ENCODE results near the gene XPO1.
"Not testable (repeated sequence)": the region's sequence is repeated elsewhere in the genome, so short reads cannot be mapped to it uniquely, and the experiment has no call there.

The XPO1 gene

DNA sequence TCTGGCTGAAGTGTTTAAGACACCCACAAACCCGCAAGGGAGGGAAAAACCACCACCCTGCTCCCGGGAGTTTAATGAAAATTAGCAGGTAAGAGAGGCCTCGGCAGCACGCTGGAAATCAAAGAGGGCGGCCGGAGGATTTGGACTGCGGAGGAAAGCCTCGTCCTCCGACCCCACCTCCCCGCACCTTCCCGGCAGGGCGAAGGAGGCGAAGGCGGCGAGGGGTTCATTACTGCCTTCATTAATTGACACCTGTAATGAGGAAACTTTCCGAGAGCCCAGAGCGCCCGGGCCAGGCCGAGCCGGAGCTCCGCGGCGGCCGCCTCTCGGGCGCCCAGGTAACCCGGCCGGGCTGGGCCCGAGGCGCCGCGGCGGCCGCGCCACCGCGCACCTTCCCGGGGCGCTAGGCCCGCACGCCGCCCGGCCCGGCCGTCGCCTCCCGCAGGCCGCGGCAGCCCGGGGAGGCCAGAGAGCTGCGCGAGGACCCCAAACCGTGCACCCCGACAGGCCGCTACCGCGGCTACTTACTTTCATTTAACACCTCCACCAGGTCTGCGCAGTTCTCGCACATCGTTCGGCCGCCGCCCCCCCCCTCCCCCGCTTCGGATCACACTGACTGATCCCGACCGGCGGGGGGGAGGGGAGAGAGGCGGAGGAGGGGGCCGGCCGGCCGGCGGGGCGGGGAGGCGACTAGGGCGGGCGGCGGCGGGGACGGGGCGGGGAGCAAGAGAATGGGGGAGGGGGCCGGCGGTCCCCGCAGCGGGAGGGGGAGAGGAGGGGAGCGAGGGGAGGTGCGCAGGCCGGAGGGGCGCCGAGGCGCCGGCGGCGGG, 67.8 kb downstream of the XPO1 start:
- TF ChIP-seq, protein P1, sequence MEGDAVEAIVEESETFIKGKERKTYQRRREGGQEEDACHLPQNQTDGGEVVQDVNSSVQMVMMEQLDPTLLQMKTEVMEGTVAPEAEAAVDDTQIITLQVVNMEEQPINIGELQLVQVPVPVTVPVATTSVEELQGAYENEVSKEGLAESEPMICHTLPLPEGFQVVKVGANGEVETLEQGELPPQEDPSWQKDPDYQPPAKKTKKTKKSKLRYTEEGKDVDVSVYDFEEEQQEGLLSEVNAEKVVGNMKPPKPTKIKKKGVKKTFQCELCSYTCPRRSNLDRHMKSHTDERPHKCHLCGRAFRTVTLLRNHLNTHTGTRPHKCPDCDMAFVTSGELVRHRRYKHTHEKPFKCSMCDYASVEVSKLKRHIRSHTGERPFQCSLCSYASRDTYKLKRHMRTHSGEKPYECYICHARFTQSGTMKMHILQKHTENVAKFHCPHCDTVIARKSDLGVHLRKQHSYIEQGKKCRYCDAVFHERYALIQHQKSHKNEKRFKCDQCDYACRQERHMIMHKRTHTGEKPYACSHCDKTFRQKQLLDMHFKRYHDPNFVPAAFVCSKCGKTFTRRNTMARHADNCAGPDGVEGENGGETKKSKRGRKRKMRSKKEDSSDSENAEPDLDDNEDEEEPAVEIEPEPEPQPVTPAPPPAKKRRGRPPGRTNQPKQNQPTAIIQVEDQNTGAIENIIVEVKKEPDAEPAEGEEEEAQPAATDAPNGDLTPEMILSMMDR (IDR thresholded peaks at IDR 0.05) = no peak
- TF ChIP-seq ZFX (IDR thresholded peaks at IDR 0.05; ENCODE audit: borderline replicate concordance) = no peak
- peak overlapping the region; percentile 91 for H3K27ac ChIP-seq

DNA sequence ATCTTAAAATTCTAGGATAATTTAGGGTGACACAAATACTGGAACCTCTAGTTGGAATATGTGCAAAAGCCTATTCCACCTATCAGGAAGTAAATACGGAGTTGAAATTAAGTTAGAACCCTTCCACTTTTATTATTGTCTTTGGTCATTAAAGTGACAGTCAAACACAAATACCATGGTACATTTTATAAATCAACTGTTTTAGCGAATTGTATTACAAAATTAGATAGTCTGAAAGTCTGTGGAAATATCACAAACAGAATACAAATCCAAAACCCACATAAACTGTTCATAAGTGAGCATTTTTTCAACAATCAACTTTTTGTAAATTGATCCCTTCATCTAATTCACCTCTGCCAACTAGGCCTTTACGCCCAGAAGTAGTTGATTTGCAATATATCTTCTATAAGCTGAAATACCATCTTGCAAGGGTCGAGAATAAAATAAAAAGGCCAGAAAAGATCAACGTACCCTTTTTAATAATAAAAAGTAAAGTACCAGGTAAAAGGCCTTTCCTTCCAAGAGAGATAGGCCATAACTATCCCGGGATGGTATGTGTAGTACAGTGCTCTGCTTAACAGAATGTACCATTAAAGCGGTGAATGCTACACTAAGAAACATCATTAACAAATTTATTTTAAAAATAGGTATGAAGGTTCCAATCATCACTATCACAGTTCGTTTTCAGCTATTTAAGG, 68.6 kb downstream of the XPO1 start:
- H3K27ac ChIP-seq = peak overlapping the region; percentile 91
- TF ChIP-seq, protein P1 (IDR thresholded peaks at IDR 0.05) = no peak

DNA sequence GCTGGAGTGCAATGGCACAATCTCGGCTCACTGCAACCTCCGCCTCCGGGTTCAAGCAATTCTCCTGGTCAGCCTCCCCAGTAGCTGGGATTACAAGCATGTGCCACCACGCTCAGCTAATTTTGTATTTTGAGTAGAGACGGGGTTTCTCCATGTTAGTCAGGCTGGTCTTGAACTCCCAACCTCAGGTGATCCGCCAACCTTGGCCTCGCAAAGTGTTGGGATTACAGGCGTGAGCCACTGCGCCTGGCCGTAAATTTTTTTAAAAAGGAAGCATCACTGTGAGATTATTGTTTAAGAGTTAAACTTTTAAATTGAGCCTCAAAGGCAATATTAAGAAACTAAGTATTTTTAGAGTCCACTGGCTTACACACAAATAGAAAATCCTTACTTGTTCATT, 69.9 kb downstream of the XPO1 start:
- not testable (repeated sequence) for H3K27ac ChIP-seq

DNA sequence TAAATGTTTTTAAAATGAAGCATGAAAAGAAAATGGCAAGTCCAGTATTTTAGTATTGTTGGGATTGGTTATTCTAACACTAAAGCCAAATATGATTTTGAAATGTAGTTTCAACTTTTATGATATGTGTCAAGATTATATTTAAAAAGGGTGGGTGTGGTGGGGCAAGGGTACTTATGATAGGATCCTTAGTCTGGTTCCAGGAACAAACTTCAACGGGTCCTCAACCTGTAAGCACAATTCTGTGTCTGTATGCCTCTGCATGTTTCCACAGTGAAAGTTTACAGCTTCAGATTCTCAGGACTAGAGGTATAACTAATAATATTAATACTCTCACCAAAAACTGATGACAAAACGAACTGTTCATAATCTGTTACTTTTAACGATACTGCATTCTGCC, 73.1 kb downstream of the XPO1 start:
- TF ChIP-seq, protein P1 (IDR thresholded peaks at IDR 0.05) = no peak
- no peak for TF ChIP-seq ZFX (IDR thresholded peaks at IDR 0.05; ENCODE audit: borderline replicate concordance)
- no peak overlapping the region for H3K27ac ChIP-seq

DNA sequence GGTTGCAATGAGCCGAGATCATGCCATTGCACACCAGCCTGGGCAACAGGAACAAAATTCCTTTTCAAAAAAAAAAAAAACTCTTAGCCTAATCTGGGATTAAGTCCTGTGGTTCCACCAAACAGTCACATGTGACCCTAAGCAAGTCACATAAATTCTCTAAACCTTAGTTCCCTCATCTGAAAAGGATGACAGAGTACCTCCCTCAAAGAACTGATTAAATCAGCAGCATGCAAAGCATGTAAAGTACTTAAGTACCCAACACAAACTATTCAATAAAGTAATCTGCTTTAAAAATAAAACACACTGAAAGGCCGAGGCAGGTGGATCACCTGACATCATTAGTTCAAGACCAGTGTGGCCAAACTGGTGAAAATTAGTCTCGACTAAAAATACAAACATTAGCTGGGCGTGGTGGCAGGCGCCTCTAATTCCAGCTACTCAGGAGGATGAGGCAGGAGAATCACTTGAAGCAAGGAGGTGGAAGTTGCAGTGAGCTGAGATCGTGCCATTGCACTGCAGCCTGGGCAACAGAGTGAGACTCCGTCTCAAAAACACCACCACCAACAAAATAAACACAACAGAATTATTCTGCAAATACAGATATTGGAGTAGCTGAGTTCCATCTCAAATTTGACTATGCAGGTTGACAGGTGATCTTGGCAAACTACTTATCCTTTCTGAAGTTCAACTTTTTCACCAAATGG, 74.2 kb downstream of the XPO1 start:
- H3K27ac ChIP-seq = no peak overlapping the region
- TF ChIP-seq, protein P1 (IDR thresholded peaks at IDR 0.05) = no peak
- no peak for TF ChIP-seq ZFX (IDR thresholded peaks at IDR 0.05; ENCODE audit: borderline replicate concordance)

- TF ChIP-seq, protein P1 (IDR thresholded peaks at IDR 0.05) = no peak
- no peak for TF ChIP-seq ZFX (IDR thresholded peaks at IDR 0.05; ENCODE audit: borderline replicate concordance)
- H3K27ac ChIP-seq = no peak overlapping the region
Measured at GRCh38 chr2:61461404-61461803, 76.8 kb downstream of the XPO1 start.

DNA sequence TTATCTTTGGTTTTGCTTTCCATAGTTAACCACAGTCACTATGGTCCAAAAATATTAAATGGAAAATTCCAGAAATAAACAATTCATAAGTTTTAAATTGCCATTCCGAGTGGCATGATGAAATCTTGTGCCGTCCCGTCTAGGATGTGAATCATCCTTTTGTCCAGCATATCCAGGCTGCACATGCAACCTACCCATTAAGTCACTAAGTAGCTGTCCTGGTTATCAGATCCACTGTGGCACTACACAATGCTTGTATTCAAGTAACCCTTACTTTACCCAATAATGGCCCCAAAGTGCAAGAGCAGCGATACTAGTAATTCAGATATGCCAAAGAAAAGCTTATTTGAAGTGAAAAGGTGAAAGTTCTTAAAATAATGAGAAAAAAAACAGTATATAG, 78.0 kb downstream of the XPO1 start:
- H3K27ac ChIP-seq = no peak overlapping the region

More for the DNA sequence above, 78.0 kb downstream of the XPO1 start:
- no peak for TF ChIP-seq ZFX (IDR thresholded peaks at IDR 0.05; ENCODE audit: borderline replicate concordance)
- TF ChIP-seq, protein P1 (IDR thresholded peaks at IDR 0.05) = no peak

Measured in 22Rv1 (cell line).